ENCODE measurements around the gene DHX35. TPM values are rescaled to one million over a fixed set of nuclear protein-coding genes. Genes with fewer than 3 reads are reported as not detected.

Gene DHX35
- total RNA-seq, 1 experiment from 2014 or later, result 12.2 TPM

GRCh38 chr20:39072653-39073052 is 110.5 kb downstream of the DHX35 start:
- POLR2A ChIA-PET, result no interaction called here
- Histone ChIP-seq H3K27ac (ENCODE audit: low read length) (no peak overlapping the region), H3K4me1 (ENCODE audit: control insufficient read depth, insufficient read depth, low read length) (no peaks in the 10 kb centered on the region), H3K36me3 (ENCODE audit: control insufficient read depth, insufficient read depth, low read length) (no peaks in the 10 kb centered on the region), H3K4me3 (ENCODE audit: low read depth in 2 of 2, low read length in 2 of 2) (no peak overlapping the region), H3K27me3 (ENCODE audit: control insufficient read depth, insufficient read depth, low read length) (peaks cover 21% of the 10 kb centered on the region), H3K9me3 (ENCODE audit: control insufficient read depth, insufficient read depth, low read depth, low read length) (no peaks in the 10 kb centered on the region)
- in situ Hi-C loops (cut with HindIII; ENCODE audit: low pct_unique_long_range_greater_than_20kb, low sequenced_read_pairs) (no loop called here), intact Hi-C loops (cut with micrococcal nuclease; ENCODE audit: unreplicated experiment) (no loop called here)
- no peak for ATAC-seq
- TF ChIP-seq, protein P1, sequence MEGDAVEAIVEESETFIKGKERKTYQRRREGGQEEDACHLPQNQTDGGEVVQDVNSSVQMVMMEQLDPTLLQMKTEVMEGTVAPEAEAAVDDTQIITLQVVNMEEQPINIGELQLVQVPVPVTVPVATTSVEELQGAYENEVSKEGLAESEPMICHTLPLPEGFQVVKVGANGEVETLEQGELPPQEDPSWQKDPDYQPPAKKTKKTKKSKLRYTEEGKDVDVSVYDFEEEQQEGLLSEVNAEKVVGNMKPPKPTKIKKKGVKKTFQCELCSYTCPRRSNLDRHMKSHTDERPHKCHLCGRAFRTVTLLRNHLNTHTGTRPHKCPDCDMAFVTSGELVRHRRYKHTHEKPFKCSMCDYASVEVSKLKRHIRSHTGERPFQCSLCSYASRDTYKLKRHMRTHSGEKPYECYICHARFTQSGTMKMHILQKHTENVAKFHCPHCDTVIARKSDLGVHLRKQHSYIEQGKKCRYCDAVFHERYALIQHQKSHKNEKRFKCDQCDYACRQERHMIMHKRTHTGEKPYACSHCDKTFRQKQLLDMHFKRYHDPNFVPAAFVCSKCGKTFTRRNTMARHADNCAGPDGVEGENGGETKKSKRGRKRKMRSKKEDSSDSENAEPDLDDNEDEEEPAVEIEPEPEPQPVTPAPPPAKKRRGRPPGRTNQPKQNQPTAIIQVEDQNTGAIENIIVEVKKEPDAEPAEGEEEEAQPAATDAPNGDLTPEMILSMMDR (IDR thresholded peaks at IDR 0.05), result no peak
- no peak for TF ChIP-seq POLR2AphosphoS5 (IDR thresholded peaks at IDR 0.05; ENCODE audit: low read depth, low read length)
- no peak for TF ChIP-seq TCF7L2 (IDR thresholded peaks at IDR 0.05; ENCODE audit: low read depth, low read length)
- TF ChIP-seq REST (IDR thresholded peaks at IDR 0.05; ENCODE audit: insufficient read depth in 1 of 2, low read depth in 2 of 2, low read length in 1 of 2), result no peak
- no peak for TF ChIP-seq SIN3A (IDR thresholded peaks at IDR 0.05; ENCODE audit: borderline replicate concordance, insufficient read depth, low read depth, low read length)
- no TSS peak for BruUV-seq (replicated peaks)
- no peak for DNase-seq (ENCODE audit: low read depth, low spot score)
- CTCF ChIA-PET, result no interaction called here

DNA sequence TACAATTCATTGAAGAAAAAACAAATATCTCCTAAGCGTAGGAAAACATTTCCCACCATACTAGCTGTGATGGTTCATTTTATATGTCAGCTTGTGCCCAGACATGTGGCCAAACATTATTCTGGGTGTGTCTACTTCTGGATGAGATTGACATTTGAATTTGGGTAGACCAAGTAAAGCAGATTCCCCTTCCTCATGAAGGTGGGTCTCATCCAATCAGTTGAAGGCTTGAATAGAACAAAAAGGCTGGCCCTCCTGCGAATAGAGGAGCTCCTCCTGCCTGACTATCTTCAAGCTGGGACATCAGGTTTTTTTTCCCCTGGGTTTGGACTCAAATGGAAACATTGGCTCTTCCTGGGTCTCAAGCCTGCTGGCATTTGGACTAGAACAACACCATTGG is 113.6 kb downstream of the DHX35 start:
- no peaks in the 10 kb centered on the region for H3K36me3 ChIP-seq (ENCODE audit: control insufficient read depth, insufficient read depth, low read length)
- intact Hi-C loops (cut with micrococcal nuclease; ENCODE audit: unreplicated experiment), result no loop called here
- CTCF ChIA-PET, result interaction anchor here (0.6 to 1.2 kb wide), 4 partner anchors 9 to 296 kb away, joined by 3 to 4 read pairs (median 4); no protein-coding TSS in a partner anchor
- no peak for DNase-seq (ENCODE audit: low read depth, low spot score)
- no peaks in the 10 kb centered on the region for H3K4me1 ChIP-seq (ENCODE audit: control insufficient read depth, insufficient read depth, low read length)
- no peak overlapping the region for H3K4me3 ChIP-seq (ENCODE audit: low read depth in 2 of 2, low read length in 2 of 2)
- in situ Hi-C loops (cut with HindIII; ENCODE audit: low pct_unique_long_range_greater_than_20kb, low sequenced_read_pairs), result no loop called here
- ATAC-seq, result no peak
- POLR2A ChIA-PET, result no interaction called here
- peaks cover 18% of the 10 kb centered on the region for H3K27me3 ChIP-seq (ENCODE audit: control insufficient read depth, insufficient read depth, low read length)
- TF ChIP-seq SIN3A (IDR thresholded peaks at IDR 0.05; ENCODE audit: borderline replicate concordance, insufficient read depth, low read depth, low read length) (no peak), POLR2AphosphoS5 (IDR thresholded peaks at IDR 0.05; ENCODE audit: low read depth, low read length) (no peak), REST (IDR thresholded peaks at IDR 0.05; ENCODE audit: insufficient read depth in 1 of 2, low read depth in 2 of 2, low read length in 1 of 2) (no peak), TCF7L2 (IDR thresholded peaks at IDR 0.05; ENCODE audit: low read depth, low read length) (no peak)
- TF ChIP-seq, protein P1 (IDR thresholded peaks at IDR 0.05), result no peak; the same call in 1 of the 2 replicates
- H3K9me3 ChIP-seq (ENCODE audit: control insufficient read depth, insufficient read depth, low read depth, low read length), result no peaks in the 10 kb centered on the region
- no TSS peak for BruUV-seq (replicated peaks)
- no peak overlapping the region for H3K27ac ChIP-seq (ENCODE audit: low read length)

Measured in Panc1 (cell line).